GM19438 (cell line): ENCODE measurements around the gene ERCC6L2.

ENCODE experiments used
- ATAC-seq: cut with Tn5 transposase; IDR thresholded peaks from one replicate; pipeline ENCODE4 v1.9.1; 2021; ENCODE audit warnings: low read depth; ENCODE audit not compliant: unreplicated experiment

ERCC6L2 gene

GRCh38 chr9:96015876-96016686, 140.6 kb downstream of the ERCC6L2 start:
- ATAC-seq: no peak
